Ureter (tissue), 1 donor: Measurements from ENCODE around the gene FOXK1. TPM values are rescaled to one million over a fixed set of nuclear protein-coding genes. Genes with fewer than 3 reads are reported as not detected.

Experiments used
- DNase-seq: peaks from one replicate; pipeline ENCODE4 v3.0.0-alpha.2; 2020; ENCODE audit warnings: low spot score
- total RNA-seq: library from RNA; stranded (reverse); gene quantifications from one replicate; pipeline ENCODE4 v1.2.4, GENCODE V29; 2023
- donor health status: DM: yes; HTN: yes; CAD: no.

FOXK1 gene
- total RNA-seq, 1 donor from 2014 or later: 40.4 TPM

GRCh38 chr7:4764402-4765007 is 82.4 kb downstream of the FOXK1 start:
- DNase-seq: no peak

DNA sequence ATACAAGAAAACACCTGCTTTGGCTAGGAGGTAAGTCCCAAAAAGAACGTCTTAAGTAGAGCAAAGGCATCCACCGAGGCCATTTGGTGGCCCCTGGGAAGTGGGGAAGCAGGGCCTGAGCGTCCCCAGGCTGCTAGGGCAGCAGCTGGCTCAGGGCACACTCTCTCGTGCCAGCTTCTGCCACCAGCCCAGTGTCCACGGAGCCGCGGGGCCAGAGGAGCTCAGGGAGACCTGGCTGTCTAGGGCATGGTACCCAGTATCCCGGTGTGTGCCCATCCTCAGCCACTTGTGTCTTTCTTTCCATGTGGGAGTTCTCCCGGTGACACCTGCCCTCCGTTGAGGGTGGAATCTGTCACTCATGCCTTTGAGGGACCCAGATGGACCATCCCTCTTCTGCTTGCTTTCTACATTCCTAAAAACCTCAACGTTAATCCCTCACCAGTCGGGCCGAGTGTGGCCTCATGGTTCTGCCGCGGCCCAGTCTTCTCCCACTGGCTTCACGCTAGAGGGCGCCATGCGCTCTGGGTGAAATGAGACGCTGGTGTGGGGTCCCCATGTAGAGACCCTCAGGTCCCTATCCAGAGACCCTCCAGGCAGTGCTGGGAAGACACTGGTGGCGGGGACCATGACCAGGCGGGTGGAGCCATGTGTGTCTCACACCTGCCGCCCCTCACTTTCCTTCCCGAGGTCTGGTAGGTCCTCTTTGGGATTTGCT is 83.8 kb downstream of the FOXK1 start:
- DNase-seq: no peak

GRCh38 chr7:4766666-4767519 is 84.8 kb downstream of the FOXK1 start:
- DNase-seq: no peak

DNA sequence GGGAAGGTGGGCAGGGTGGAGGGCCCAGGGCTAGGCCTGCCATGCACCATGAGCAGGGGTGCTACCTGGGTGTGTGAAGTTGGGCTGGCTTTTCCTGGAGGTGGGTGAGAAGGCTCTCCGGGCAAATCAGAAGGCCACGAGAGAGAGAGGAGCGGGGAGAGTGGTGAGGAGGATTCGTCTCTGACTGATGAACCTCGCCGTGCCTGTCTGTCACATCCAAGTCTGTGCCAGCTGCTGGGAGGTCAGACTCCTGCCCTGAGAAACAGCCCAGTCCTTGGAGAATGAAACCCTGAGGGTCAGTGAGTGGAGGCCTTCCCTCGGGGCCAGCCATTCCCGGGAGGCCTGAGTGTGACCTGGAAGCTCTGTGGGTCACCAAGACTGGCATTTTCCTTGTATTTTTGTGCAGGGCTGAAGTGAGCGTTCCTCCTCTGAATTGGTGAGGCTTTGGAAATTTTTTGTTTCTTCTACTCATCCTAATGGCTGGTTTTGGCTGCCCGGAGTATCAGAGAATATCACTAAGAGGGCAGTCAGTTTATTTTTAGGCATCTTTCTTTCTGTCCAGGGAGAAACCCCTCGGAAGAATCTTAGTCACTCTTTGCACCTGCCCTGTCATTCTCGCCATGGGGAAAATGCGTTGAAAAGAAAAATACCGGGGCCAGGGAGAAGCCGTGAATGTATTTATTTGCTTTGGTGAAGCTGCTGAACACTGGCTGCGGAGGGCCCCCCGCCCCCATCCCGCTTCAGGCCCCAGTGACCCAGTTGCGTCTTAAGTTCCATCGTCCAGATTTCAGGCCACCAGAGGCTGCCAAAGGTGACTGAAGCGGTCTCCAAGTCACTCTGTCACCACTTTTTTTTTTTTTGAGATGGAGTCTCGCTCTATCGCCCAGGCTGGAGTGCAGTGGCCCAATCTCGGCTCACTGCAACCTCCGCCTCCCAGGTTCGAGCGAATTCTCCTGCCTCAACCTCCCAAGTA is 86.8 kb downstream of the FOXK1 start:
- no peak for DNase-seq

- no peak for DNase-seq
Measured at GRCh38 chr7:4769761-4770160, 87.7 kb downstream of the FOXK1 start.

DNA sequence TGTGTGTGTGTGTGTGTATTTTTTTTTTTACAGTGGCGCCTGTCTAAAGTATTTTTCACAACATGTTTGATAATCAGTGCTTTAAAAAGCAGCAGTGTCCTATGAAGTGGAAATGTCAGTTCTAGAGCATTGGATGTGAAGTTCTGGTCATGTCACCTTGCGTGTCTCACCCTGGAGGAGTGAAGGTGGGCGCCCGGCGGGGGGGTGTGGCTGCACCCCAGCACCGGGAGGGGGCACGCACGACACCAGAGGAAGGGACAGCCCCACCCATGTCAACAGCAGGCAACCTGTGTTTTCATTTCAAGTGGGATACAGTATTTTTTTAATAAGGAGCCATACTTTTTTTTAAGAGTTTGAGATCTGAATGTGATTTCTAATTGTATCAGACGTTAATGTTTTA is 88.8 kb downstream of the FOXK1 start:
- DNase-seq: no peak

- no peak for DNase-seq
Measured at GRCh38 chr7:4771737-4772136, 89.6 kb downstream of the FOXK1 start.

DNA sequence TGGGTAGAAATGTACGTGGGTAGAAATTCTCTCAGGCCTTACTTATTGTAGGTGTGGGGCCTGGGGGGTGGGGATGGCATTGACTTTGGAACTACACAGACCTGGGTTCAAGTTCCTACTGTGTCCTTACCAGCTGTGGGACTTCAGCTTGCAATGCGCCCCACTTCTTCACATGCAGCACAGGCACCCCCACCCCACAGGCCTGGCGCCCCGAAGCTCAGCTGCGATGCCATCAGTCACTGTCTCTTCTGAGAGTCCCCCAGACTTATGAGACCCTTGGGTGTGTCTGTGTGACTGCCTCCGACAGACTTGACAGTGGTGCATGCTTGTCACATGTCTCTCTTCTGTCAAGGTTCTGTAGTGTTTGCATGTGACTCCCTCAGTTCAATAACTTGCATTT is 90.2 kb downstream of the FOXK1 start:
- no peak for DNase-seq

GRCh38 chr7:4774007-4774406 is 91.9 kb downstream of the FOXK1 start:
- no peak for DNase-seq

GRCh38 chr7:4774658-4775249 is 92.7 kb downstream of the FOXK1 start:
- DNase-seq: no peak

GRCh38 chr7:4775250-4775847 is 93.3 kb downstream of the FOXK1 start, which contains the start of gene AP5Z1:
AP5Z1 (plus strand) TSS chr7:4775623; CDS start chr7:4775716, 93 bp downstream.
- DNase-seq: peak; percentile 96

- no peak for DNase-seq
Measured at GRCh38 chr7:4775848-4776623, 93.9 kb downstream of the FOXK1 start.

DNA sequence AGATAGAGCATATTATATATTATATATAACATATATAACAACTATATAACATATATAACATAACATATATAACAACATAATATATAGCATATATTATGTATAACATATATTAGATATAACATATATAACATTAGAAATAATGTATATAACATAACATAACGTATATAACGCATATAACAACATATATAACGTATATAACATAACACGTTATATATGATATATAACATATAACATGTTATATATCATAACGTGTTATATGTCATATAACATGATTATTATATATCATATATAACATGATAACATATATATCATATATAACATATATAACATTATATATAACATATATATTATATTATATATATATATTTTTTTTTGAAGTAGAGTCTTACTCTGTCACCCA is 97.0 kb downstream of the FOXK1 start:
- no peak for DNase-seq

DNA sequence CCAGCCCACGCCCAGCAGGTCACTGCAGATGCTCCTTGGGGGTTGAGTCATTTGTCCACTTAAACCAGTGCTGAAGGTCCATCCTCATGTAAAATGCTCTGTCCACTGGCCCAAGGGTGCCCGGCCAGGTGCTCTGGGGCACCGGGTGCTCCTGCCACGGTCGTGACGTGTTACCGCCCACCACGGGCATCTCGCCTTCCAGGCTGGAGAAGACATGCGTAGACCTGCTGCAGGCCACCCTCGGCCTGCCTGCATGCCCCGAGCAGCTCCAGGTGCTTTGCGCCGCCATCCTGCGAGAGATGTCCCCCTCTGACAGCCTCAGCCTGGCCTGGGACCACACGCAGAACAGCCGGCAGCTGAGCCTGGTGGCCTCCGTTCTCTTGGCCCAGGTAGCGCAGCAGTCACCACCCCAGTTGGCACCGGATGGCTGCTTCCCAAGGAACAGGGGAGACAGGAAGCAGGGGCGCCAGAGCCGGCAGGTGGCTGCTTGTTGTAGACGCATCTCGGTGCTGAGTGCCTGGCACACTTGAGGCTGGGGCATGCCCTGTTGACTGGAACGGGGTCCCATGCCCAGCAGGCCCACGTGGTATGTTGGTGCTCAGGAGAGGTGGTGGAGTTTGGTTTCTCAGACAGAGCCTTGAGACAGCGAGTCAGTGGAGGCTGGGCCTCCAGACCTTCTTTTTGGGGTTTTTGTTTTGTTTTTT is 99.4 kb downstream of the FOXK1 start:
- DNase-seq: no peak

DNA sequence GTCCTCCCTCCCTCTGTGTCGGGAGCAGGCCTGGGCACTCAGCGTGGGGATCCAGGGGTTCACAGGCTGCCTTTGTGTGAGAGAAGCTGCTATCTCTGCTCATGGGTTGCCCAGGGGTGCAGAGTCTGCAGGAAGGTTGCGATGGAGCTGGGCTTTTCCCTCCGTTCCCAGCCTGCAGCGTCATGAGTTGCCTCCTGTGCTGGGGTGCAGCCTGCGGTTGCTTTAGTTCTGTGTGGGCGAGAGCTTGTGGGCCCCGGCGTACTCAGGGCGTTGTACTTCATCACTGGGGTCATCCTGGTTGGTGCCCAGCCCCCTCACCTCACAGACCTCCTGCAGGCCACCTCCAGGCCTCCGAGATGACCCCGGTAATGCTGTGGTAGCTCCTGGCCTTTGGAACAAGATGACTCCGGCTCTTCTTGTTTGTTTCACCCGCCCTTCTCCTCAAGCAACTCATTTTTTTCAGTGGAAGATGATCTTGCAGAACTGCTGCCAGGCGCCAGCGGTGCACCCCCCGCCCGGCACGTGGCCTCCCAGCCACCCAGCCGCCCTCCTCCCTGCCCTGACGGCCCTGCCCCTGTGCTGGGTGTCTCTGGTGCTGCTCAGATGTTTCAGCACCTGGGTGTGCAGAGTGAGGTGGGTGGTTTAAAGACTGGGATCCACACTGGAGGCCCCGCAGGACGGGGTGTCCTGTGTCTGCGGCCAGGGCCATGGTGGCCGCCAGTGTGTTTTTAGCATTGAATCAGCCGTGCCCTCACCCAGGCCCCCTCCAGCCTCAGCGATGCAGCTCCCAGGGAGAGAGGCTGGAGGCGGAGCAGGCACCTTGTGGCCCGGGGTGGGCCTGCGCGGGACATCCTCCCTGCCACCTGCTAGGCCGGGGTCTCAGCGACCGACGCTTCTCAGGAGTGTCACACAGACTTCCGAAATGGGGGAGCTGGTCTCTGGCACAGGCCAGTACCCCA is 100.5 kb downstream of the FOXK1 start:
- DNase-seq: no peak

DNA sequence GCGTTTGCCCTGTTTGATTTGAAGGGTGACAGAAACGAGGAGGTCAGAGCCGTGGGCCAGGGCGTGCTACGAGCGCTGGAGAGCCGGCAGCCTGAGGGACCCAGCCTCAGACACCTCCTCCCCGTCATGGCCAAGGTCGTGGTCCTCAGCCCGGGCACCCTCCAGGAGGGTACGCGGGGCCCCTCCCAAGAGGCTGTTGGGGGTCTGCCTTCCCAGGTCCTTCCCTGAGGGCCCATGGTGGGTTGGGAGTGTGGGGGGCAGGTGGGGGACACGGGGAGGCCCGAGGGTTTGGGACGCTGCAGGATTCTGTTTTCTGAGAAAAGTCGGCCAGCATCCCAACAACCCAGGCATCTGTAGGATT is 101.2 kb downstream of the FOXK1 start:
- no peak for DNase-seq

DNA sequence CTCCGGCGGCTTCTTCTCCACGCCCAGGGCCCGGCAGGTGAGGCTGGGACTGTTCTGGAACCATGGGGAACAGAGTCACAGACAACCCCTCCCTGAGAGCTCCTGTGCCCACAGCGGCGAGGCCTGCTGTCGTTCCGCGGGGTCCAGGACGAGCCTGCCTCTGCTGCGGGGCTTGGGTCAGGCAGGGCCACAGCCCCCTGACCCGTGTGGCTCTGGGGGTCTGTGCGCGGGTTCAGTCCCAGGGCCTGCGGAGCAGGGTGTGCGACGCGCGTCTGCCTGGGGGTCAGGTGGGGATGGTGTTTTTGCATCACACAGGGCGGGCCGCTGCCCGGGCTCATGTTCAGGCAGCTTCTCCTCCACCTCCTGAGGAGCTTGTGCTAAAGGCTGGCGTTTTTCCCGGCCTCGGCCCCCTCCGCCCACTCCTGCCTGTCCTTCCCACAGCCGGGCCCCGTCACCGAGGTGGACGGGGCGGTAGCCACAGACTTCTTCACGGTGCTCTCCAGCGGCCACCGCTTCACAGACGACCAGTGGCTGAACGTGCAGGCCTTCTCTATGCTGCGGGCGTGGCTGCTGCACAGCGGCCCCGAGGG is 101.8 kb downstream of the FOXK1 start:
- DNase-seq: no peak

- no peak for DNase-seq
Measured at GRCh38 chr7:4784799-4785198, 102.7 kb downstream of the FOXK1 start.
